Right lobe of liver (tissue), 6 donors: ENCODE results near the gene CADPS. TPM values are rescaled to one million over a fixed set of nuclear protein-coding genes. Genes with fewer than 3 reads are reported as not detected.

ENCODE experiments used
- ATAC-seq, 4 donors: fragments of 200-7000 bp; cut with Tn5 transposase; one replicate each; pipeline ENCODE4 v1.9.1; 2020; ENCODE audit warnings: mild to moderate bottlenecking in 4 of 4, moderate library complexity in 4 of 4
- DNase-seq, 3 donors: peaks; one replicate each; pipeline ENCODE4 v3.0.0-alpha.2; 2020
- H3K27ac ChIP-seq, 3 donors: fragments of 200-600 bp; one replicate each; pipeline ENCODE4 v1.8.0; 2022
- H3K27me3 ChIP-seq, 2 donors: fragments of 200-600 bp; one replicate each; pipeline ENCODE4 v1.8.0; 2022
- H3K36me3 ChIP-seq, 4 donors: fragments of 200-600 bp; sonication (generic) in 1 of 4; one replicate each; pipeline versions ENCODE4 v1.5.1 to v1.8.0; 2017 to 2022; ENCODE audit warnings: control low read depth in 1 of 4
- H3K4me1 ChIP-seq, 4 donors: fragments of 200-600 bp; sonication (generic) in 1 of 4; one replicate each; pipeline versions ENCODE4 v1.5.1 to v1.8.0; 2017 to 2022; ENCODE audit warnings: control low read depth in 1 of 4
- H3K4me3 ChIP-seq, 3 donors: fragments of 200-600 bp; one replicate each; pipeline ENCODE4 v1.8.0; 2022
- H3K9me3 ChIP-seq, 4 donors: fragments of 200-600 bp; sonication (generic) in 1 of 4; one replicate each; pipeline versions ENCODE4 v1.5.1 to v1.8.0; 2017 to 2022; ENCODE audit warnings: control low read depth in 1 of 4
- POLR2A ChIP-seq: fragments of 450-650 bp; IDR thresholded peaks from one replicate; pipeline ENCODE4 v1.6.1; 2017; ENCODE audit warnings: antibody characterized with exemption, mild to moderate bottlenecking
- WGBS: methylation state at CpG from one replicate; pipeline ENCODE4 v1.1.6; 2018; ENCODE audit warnings: low coverage, low lambda C conversion rate; ENCODE audit not compliant: insufficient coverage; ENCODE audit errors: missing lambda C conversion rate; 5-methylcytosine and 5-hydroxymethylcytosine counted together
- intact Hi-C, 2 donors: fragments of 100-400 bp; cut with DNase I; formaldehyde crosslinking; loops; one replicate each; pipeline versions ENCODE4 v1.11.2 to v1.14.1; 2022
- total RNA-seq, 6 experiments: library from RNA; depleted of rRNA in 2 of 6; stranded (reverse); fragments of >200 nt in 2 of 6; fragmentation: NEBNext Ultra II Directional in 3 of 6; extraction: Animal tissue kit (Norgen Biotek cat#: 25700) in 3 of 6; gene quantifications; one replicate each; pipeline versions ENCODE4 v1.1.0 to v1.2.4, GENCODE V29; 2016 to 2023
- TF ChIP-seq, protein P1 (sequence below), 4 donors: fragments of 200-600 bp in 3 of 4; fragments of 450-650 bp in 1 of 4; IDR thresholded peaks; one replicate each; pipeline versions ENCODE4 v1.5.1 to v1.8.0; 2016 to 2022; ENCODE audit warnings: antibody characterized with exemption in 4 of 4, mild to moderate bottlenecking in 2 of 4
- donor health status: DM: no; HTN: yes; CAD: no.
- donor health status: DM: no; HTN: no; CAD: no.
- donor health status: DM: no; HTN: no; CAD: no.
- donor health status: DM: no; HTN: yes; CAD: no.
- donor health status: DM: no; HTN: yes; CAD: no.

CADPS gene
- total RNA-seq, 6 experiments from 2014 or later = 0.06 to 0.98 TPM; not detected in 4

GRCh38 chr3:62662677-62663076, 212.5 kb downstream of the CADPS start:
- intact Hi-C loops = no loop called here

DNA sequence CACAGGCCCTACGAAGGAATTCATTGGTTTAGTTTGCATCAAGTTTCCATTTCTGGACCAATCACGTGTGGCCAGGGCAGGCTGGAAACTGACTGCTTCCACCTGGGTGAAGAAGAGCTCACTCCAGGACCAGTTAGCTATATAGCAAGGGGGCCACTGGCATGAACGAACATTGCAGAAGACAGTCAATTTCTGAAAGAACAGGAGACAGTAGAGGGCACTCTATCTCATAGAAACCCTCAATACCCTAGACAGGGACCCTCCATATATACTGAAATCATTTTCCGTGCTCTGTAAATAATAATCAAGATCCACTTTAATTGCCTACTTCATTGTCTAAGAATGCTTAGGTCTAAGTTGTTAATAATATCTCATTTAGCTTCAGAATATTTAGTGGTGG, 215.6 kb downstream of the CADPS start:
- no peak for DNase-seq
- Histone ChIP-seq H3K4me1 (no peaks in the 10 kb centered on the region), H3K4me3 (no peak overlapping the region), H3K36me3 (no peaks in the 10 kb centered on the region), H3K9me3 (no peaks in the 10 kb centered on the region), H3K27ac (no peak overlapping the region), H3K27me3 (no peaks in the 10 kb centered on the region)
- TF ChIP-seq, protein P1, sequence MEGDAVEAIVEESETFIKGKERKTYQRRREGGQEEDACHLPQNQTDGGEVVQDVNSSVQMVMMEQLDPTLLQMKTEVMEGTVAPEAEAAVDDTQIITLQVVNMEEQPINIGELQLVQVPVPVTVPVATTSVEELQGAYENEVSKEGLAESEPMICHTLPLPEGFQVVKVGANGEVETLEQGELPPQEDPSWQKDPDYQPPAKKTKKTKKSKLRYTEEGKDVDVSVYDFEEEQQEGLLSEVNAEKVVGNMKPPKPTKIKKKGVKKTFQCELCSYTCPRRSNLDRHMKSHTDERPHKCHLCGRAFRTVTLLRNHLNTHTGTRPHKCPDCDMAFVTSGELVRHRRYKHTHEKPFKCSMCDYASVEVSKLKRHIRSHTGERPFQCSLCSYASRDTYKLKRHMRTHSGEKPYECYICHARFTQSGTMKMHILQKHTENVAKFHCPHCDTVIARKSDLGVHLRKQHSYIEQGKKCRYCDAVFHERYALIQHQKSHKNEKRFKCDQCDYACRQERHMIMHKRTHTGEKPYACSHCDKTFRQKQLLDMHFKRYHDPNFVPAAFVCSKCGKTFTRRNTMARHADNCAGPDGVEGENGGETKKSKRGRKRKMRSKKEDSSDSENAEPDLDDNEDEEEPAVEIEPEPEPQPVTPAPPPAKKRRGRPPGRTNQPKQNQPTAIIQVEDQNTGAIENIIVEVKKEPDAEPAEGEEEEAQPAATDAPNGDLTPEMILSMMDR (IDR thresholded peaks at IDR 0.05) = no peak
- no peak for TF ChIP-seq POLR2A
- intact Hi-C loops = no loop called here
- ATAC-seq = no peak
- WGBS = 31% methylated on average over 4 of the region's 4 CpGs

More at GRCh38 chr3:62662677-62663076, 212.5 kb downstream of the CADPS start:
- no peaks in the 10 kb centered on the region for H3K27me3 ChIP-seq
- 71% methylated on average over 6 of the region's 6 CpGs for WGBS
- no peak for DNase-seq
- H3K4me1 ChIP-seq = no peaks in the 10 kb centered on the region
- H3K27ac ChIP-seq = no peak overlapping the region
- no peaks in the 10 kb centered on the region for H3K36me3 ChIP-seq
- TF ChIP-seq, protein P1 (IDR thresholded peaks at IDR 0.05) = no peak
- TF ChIP-seq POLR2A = no peak
- ATAC-seq = no peak
- no peak overlapping the region for H3K4me3 ChIP-seq
- no peaks in the 10 kb centered on the region for H3K9me3 ChIP-seq

DNA sequence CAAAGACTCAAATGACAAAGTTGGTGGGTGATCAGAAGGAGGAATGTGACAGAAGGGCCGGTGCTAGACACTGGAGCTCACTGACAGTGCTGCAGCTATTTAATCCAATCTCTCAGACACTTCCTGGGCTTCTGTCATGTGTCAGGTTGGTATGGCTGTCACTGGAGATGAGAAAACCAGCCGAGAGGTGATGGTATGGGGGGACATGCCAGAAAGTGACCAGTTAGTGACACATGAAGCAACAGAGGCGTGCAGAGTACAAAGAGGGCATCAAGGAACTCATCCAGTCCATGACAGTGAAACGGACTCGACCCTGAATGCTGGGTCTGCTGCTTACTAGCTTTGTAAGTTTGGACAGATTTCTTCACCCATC, 219.5 kb downstream of the CADPS start:
- Histone ChIP-seq H3K4me1 (no peaks in the 10 kb centered on the region), H3K27me3 (no peaks in the 10 kb centered on the region), H3K9me3 (no peaks in the 10 kb centered on the region), H3K27ac (no peak overlapping the region), H3K4me3 (no peak overlapping the region), H3K36me3 (no peaks in the 10 kb centered on the region)
- TF ChIP-seq, protein P1 (IDR thresholded peaks at IDR 0.05) = no peak
- TF ChIP-seq POLR2A = no peak
- WGBS = 33% methylated on average over 3 of the region's 5 CpGs
- ATAC-seq (no peak), DNase-seq (no peak)
- intact Hi-C loops = no loop called here

- intact Hi-C loops = no loop called here
- DNase-seq (no peak), ATAC-seq (no peak)
- WGBS = 42% methylated on average over 2 of the region's 2 CpGs
- H3K4me3 ChIP-seq = no peak overlapping the region
- H3K4me1 ChIP-seq = no peaks in the 10 kb centered on the region
- H3K36me3 ChIP-seq = no peaks in the 10 kb centered on the region
- H3K9me3 ChIP-seq = no peaks in the 10 kb centered on the region
- TF ChIP-seq POLR2A = no peak
- TF ChIP-seq, protein P1 (IDR thresholded peaks at IDR 0.05) = no peak
- no peak overlapping the region for H3K27ac ChIP-seq
- H3K27me3 ChIP-seq = no peaks in the 10 kb centered on the region
Observed at GRCh38 chr3:62655056-62655690, 220.0 kb downstream of the CADPS start.
